ENCODE data around the gene HAUS7. TPM values are rescaled to one million over a fixed set of nuclear protein-coding genes. Genes with fewer than 3 reads are reported as not detected.

HAUS7 gene
- total RNA-seq, result 100 to 1,000 TPM in 1 of 4 donors, 10 to 100 TPM in 2, 1 to 10 TPM in 1; 8.2 to 156 (median 16.0) TPM

DNA sequence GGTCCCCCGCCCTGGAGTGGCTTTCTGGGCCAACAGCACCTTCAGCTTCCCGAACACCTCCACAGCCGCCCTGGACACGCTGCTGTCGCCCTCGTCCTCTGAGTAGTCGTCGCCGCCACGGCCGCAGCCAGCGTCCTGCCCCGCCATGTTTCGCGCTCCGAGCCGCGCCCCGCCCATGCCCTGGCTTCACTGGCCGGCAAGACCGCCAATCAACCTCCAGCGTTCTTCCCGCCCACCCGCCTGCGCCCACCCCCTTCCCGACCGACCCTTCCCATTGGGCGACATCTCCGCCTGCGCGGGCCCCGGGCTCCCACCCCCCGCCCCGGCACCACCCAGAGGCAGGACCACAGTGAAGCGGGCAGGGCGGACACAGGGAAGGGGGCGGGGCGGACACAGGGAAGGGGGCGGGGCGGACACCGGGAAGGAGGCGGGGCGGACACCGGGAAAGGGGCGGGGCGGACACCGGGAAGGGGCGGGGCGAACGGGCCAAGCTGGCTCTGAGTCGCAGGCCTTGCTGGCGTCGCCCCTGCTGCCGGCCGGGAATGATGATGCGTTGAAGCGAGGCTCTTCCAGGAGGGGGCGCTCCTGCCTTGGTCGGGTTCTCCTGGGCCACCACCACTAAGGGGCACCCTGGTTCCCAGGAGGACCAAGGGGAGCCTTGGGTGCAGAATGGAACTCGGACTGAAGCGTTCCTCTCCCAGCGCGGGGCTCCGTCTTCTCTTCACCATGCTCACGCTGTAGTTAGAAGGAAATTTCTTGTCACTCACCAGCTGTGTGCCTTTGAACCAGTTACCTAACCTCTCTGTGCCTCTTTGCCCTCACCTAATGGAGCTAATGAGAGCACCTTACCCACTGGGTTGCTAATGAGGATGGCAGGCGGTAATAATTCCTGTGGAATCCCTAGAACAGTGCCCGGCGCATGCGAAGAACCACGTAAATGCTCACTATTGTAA is at the start of gene HAUS7:
Gene HAUS7, minus strand, starts transcription at position 166 of the 953 bp plus-strand sequence. Its CDS starts 19 bp downstream, at position 147.
- peak; percentile 80 to 93 (median 91) for DNase-seq
- TF ChIP-seq, protein P1, sequence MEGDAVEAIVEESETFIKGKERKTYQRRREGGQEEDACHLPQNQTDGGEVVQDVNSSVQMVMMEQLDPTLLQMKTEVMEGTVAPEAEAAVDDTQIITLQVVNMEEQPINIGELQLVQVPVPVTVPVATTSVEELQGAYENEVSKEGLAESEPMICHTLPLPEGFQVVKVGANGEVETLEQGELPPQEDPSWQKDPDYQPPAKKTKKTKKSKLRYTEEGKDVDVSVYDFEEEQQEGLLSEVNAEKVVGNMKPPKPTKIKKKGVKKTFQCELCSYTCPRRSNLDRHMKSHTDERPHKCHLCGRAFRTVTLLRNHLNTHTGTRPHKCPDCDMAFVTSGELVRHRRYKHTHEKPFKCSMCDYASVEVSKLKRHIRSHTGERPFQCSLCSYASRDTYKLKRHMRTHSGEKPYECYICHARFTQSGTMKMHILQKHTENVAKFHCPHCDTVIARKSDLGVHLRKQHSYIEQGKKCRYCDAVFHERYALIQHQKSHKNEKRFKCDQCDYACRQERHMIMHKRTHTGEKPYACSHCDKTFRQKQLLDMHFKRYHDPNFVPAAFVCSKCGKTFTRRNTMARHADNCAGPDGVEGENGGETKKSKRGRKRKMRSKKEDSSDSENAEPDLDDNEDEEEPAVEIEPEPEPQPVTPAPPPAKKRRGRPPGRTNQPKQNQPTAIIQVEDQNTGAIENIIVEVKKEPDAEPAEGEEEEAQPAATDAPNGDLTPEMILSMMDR (IDR thresholded peaks at IDR 0.05), result peak; percentile 35 to 66 (median 64)
- TF ChIP-seq POLR2A (IDR thresholded peaks at IDR 0.05), result no peak
- H3K27ac ChIP-seq, result peak within 1 kb of the TSS; percentile 64 to 83 (median 72)
- H3K27me3 ChIP-seq, result no peaks in the 10 kb centered on the region
- H3K4me1 ChIP-seq, result peaks cover 0 to 13% (median 2%) of the 10 kb centered on the region in 4 donors
- H3K4me3 ChIP-seq, result peak within 1 kb of the TSS; percentile 57 to 81 (median 60)
- H3K9me3 ChIP-seq, result no peaks in the 10 kb centered on the region
- H3K36me3 ChIP-seq, result no peaks in the 10 kb centered on the region

GRCh38 chrX:153519569-153520286 is 49.4 kb upstream of the HAUS7 start:
- no peaks in the 10 kb centered on the region for H3K27me3 ChIP-seq
- no peaks in the 10 kb centered on the region for H3K9me3 ChIP-seq

DNA sequence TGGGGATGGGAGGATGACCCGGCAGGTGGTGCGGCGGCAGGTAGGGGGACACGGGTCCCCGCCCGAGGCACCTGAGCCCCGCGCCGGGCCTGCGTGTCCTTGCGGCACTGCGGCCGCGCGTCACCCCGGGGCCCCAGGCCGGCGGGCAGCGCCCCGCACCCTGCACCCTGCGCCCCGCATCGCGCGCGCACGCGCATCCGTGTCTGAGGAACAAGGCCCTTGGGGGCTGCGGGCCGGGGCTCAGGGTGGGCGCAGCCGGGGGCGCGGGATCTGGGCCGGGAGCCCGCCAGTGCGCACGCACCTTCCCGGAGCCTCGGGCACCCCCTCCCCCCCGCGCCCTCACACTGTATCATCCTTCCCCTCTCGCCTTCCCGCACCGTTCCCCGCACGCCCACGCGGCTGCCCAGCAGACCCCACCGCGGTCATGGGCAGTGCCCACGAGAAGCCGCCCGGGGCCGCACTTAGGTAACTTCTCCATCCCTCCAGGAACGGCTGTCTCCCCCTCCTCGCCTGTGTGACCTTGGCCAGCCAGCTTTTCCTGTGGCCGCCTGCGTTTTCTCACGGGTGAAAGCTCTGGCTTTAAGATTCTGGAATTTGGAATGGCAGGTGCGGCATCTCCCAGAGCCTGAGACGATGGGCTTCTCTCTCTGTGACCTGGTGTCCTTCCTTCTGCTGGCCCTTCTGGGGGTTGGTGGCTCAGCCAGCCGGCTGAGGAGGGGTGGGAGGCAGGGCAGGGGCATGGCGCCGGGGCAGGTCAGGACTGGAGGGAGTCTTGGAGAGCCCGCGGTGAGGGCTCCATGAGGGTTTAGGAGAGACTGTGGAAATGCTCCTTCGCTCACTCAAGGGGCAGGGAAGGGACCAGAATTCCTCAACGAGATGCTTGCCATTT is 47.8 kb upstream of the HAUS7 start:
- DNase-seq, result no peak
- Histone ChIP-seq H3K4me3 (no peak overlapping the region), H3K27ac (no peak overlapping the region), H3K4me1 (no peaks in the 10 kb centered on the region), H3K27me3 (no peaks in the 10 kb centered on the region), H3K9me3 (no peaks in the 10 kb centered on the region), H3K36me3 (no peaks in the 10 kb centered on the region)
- TF ChIP-seq POLR2A (IDR thresholded peaks at IDR 0.05), result no peak
- TF ChIP-seq, protein P1 (IDR thresholded peaks at IDR 0.05), result no peak

More at GRCh38 chrX:153519569-153520286, 49.4 kb upstream of the HAUS7 start:
- Histone ChIP-seq H3K27ac (no peak overlapping the region), H3K4me1 (no peaks in the 10 kb centered on the region), H3K4me3 (no peak overlapping the region), H3K36me3 (no peaks in the 10 kb centered on the region)
- no peak for DNase-seq
- no peak for TF ChIP-seq POLR2A (IDR thresholded peaks at IDR 0.05)
- TF ChIP-seq, protein P1 (IDR thresholded peaks at IDR 0.05), result no peak

GRCh38 chrX:153517423-153517822 is 47.0 kb upstream of the HAUS7 start, which contains the start of gene ATP2B3:
Gene ATP2B3 (plus strand): TSS chrX:153517642. CDS start chrX:153536248, 18,606 bp downstream.
- no peak within 1 kb of the TSS for H3K4me3 ChIP-seq
- DNase-seq, result no peak
- H3K27me3 ChIP-seq, result no peaks in the 10 kb centered on the region
- no peaks in the 10 kb centered on the region for H3K36me3 ChIP-seq
- H3K27ac ChIP-seq, result no peak within 1 kb of the TSS
- H3K4me1 ChIP-seq, result no peaks in the 10 kb centered on the region
- no peaks in the 10 kb centered on the region for H3K9me3 ChIP-seq
- TF ChIP-seq POLR2A (IDR thresholded peaks at IDR 0.05), result no peak
- TF ChIP-seq, protein P1 (IDR thresholded peaks at IDR 0.05), result no peak

DNA sequence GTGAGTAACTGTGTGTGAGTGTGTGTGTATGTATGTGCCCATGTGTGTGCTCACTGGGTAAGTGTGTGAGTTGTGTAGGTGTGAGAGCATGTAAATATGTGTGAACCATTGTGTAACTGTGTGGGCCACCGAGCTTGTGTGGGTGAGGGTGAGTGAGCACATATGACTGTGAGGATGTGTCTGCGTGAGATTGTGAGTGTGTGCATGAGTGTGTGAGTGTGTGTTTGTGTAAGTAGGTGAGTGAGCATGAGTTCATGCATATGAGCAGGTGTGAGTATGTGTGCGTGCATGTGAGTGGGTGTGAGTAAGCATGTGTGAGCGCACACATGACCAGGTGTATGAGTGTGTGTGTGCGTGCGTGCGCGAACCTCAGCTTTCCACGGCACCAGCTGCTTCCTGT is 45.7 kb upstream of the HAUS7 start:
- Histone ChIP-seq H3K27me3 (no peaks in the 10 kb centered on the region), H3K27ac (no peak overlapping the region), H3K4me3 (no peak overlapping the region), H3K4me1 (no peaks in the 10 kb centered on the region), H3K9me3 (no peaks in the 10 kb centered on the region), H3K36me3 (no peaks in the 10 kb centered on the region)
- DNase-seq, result no peak
- TF ChIP-seq, protein P1 (IDR thresholded peaks at IDR 0.05), result no peak
- no peak for TF ChIP-seq POLR2A (IDR thresholded peaks at IDR 0.05)

Data from Peyer's patch (tissue), 4 donors.